Subcutaneous abdominal adipose tissue (tissue), 5 donors: ENCODE measurements around the gene SLC6A19.

Experiments
- H3K27ac ChIP-seq: one replicate; pipeline ENCODE4 v1.7.0; 2013; ENCODE audit warnings: low read depth, mild to moderate bottlenecking, inconsistent platforms, low read length, moderate library complexity
- H3K27me3 ChIP-seq, 5 donors: one replicate each; pipeline ENCODE4 v1.7.0; 2013; ENCODE audit warnings: low read length in 5 of 5, inconsistent platforms in 1 of 5; ENCODE audit not compliant: control insufficient read depth in 5 of 5, insufficient read depth in 4 of 5
- H3K36me3 ChIP-seq, 5 donors: one replicate each; pipeline ENCODE4 v1.7.0; 2013; ENCODE audit warnings: low read length in 5 of 5; ENCODE audit not compliant: control insufficient read depth in 5 of 5, insufficient read depth in 5 of 5
- H3K4me1 ChIP-seq, 5 donors: one replicate each; pipeline ENCODE4 v1.7.0; 2013; ENCODE audit warnings: low read length in 5 of 5, mild to moderate bottlenecking in 3 of 5, moderate library complexity in 1 of 5; ENCODE audit not compliant: control insufficient read depth in 5 of 5, insufficient read depth in 5 of 5
- H3K4me3 ChIP-seq, 5 donors: one replicate each; pipeline ENCODE4 v1.7.0; 2013; ENCODE audit warnings: low read length in 5 of 5, low read depth in 1 of 5
- H3K9ac ChIP-seq, 5 donors: one replicate each; pipeline ENCODE4 v1.7.0; 2013; ENCODE audit warnings: low read length in 5 of 5, mild to moderate bottlenecking in 4 of 5, moderate library complexity in 3 of 5
- H3K9me3 ChIP-seq, 5 donors: one replicate each; pipeline ENCODE4 v1.7.0; 2013; ENCODE audit warnings: low read length in 5 of 5; ENCODE audit not compliant: control insufficient read depth in 5 of 5
- donor health status: healthy.
- donor health status: healthy.
- donor health status: healthy.
- donor health status: healthy.
- donor health status: healthy.

SLC6A19 gene

DNA sequence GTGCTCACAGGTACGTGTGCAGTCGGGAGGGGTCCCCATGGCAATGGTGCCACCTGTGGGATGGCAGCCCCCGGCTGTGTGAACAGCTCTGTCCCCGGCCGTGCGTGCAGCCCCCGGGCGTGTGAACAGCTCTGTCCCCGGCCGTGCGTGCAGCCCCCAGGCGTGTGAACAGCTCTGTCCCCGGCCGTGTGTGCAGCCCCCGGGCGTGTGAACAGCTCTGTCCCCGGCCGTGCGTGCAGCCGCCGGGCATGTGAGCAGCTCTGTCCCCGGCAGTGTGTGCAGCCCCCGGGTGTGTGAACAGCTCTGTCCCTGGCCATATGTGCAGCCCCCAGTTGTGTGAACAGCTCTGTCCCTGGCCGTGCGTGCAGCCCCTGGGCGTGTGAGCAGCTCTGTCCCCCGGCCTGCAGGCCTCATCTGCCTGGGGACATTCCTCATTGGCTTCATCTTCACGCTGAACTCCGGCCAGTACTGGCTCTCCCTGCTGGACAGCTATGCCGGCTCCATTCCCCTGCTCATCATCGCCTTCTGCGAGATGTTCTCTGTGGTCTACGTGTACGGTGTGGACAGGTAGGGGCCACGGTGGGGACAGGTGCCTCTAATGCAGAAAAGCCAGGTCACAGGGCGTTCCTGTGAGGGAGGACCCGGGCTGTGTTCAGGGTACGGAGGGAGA lies 17.8 kb downstream of the SLC6A19 start:
- H3K9me3 ChIP-seq, result peaks cover 0 to 15% (median 11%) of the 10 kb centered on the region in 5 donors
- H3K27me3 ChIP-seq, result peaks cover 0 to 16% (median 5%) of the 10 kb centered on the region in 5 donors
- H3K4me3 ChIP-seq, result no peak overlapping the region
- H3K9ac ChIP-seq, result no peak overlapping the region
- H3K36me3 ChIP-seq, result no peaks in the 10 kb centered on the region
- H3K27ac ChIP-seq, result no peak overlapping the region
- H3K4me1 ChIP-seq, result peaks cover 0 to 3% (median 0%) of the 10 kb centered on the region in 5 donors

- no peaks in the 10 kb centered on the region for H3K36me3 ChIP-seq
- peaks cover 0 to 15% (median 11%) of the 10 kb centered on the region in 5 donors for H3K9me3 ChIP-seq
- H3K4me3 ChIP-seq, result no peak overlapping the region
- H3K9ac ChIP-seq, result no peak overlapping the region
- H3K27me3 ChIP-seq, result peaks cover 0 to 14% (median 10%) of the 10 kb centered on the region in 5 donors
- peaks cover 0 to 3% (median 0%) of the 10 kb centered on the region in 5 donors for H3K4me1 ChIP-seq
- no peak overlapping the region for H3K27ac ChIP-seq
Observed at GRCh38 chr5:1219768-1220100, 18.3 kb downstream of the SLC6A19 start.

DNA sequence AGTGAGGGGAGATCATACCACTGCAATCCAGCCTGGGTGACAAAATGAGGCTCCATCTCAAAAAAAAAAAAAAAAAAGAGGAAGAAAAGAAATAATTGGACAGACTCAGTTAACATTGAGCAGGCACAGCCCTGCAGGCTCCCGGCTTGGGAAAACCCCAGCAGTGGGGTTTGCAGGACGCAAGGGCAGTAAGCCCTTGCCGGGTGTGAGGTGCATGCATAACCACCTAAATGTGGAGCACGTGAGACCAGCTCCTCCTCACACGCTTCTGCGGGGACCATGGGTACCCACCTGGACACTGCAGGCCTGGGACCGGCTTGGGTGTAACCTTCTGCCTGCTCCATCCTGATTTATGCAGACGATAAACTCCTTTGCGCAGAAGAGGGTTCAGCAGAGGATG lies 19.0 kb downstream of the SLC6A19 start:
- no peak overlapping the region for H3K9ac ChIP-seq
- no peak overlapping the region for H3K4me3 ChIP-seq
- peaks cover 0 to 13% (median 10%) of the 10 kb centered on the region in 5 donors for H3K27me3 ChIP-seq
- H3K36me3 ChIP-seq, result no peaks in the 10 kb centered on the region
- H3K4me1 ChIP-seq, result peaks cover 0 to 3% (median 0%) of the 10 kb centered on the region in 5 donors
- H3K27ac ChIP-seq, result no peak overlapping the region
- peaks cover 0 to 13% (median 9%) of the 10 kb centered on the region in 5 donors for H3K9me3 ChIP-seq

DNA sequence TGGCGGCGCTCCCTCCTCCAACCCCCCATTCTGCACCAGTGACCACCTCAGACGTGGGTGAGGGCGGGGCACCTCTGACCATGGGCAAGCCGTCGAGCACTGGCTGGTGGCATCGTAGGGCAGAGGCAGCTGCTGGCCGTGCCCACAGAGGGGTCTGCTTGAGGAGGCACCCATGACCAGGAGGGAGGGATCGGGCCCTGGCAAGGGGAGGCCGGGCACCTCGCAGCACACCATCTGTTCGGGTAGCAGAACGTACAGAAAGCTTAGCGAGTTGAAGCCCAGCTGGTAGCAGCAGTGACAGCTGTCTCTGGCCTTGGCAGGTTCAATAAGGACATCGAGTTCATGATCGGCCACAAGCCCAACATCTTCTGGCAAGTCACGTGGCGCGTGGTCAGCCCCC lies 19.4 kb downstream of the SLC6A19 start:
- no peak overlapping the region for H3K4me3 ChIP-seq
- no peak overlapping the region for H3K27ac ChIP-seq
- no peak overlapping the region for H3K9ac ChIP-seq
- peaks cover 0 to 3% (median 0%) of the 10 kb centered on the region in 5 donors for H3K4me1 ChIP-seq
- H3K9me3 ChIP-seq, result peaks cover 0 to 8% (median 4%) of the 10 kb centered on the region in 5 donors
- no peaks in the 10 kb centered on the region for H3K36me3 ChIP-seq
- peaks cover 3 to 13% (median 10%) of the 10 kb centered on the region in 5 donors for H3K27me3 ChIP-seq

GRCh38 chr5:1221721-1222120 lies 20.3 kb downstream of the SLC6A19 start:
- peaks cover 3 to 14% (median 13%) of the 10 kb centered on the region in 5 donors for H3K27me3 ChIP-seq
- H3K9me3 ChIP-seq, result peaks cover 0 to 4% (median 0%) of the 10 kb centered on the region in 5 donors
- no peak overlapping the region for H3K4me3 ChIP-seq
- H3K4me1 ChIP-seq, result peaks cover 0 to 3% (median 0%) of the 10 kb centered on the region in 5 donors
- H3K27ac ChIP-seq, result no peak overlapping the region
- H3K36me3 ChIP-seq, result no peaks in the 10 kb centered on the region
- H3K9ac ChIP-seq, result no peak overlapping the region

- Histone ChIP-seq H3K27ac (no peak overlapping the region), H3K9me3 (peaks cover 0 to 4% (median 0%) of the 10 kb centered on the region in 5 donors), H3K27me3 (peaks cover 3 to 14% (median 13%) of the 10 kb centered on the region in 5 donors), H3K4me3 (no peak overlapping the region), H3K36me3 (no peaks in the 10 kb centered on the region), H3K9ac (no peak overlapping the region), H3K4me1 (peaks cover 0 to 3% (median 0%) of the 10 kb centered on the region in 5 donors)
Observed at GRCh38 chr5:1222147-1222546, 20.8 kb downstream of the SLC6A19 start.

GRCh38 chr5:1222621-1223277 lies 21.4 kb downstream of the SLC6A19 start:
- Histone ChIP-seq H3K27me3 (peaks cover 3 to 15% (median 13%) of the 10 kb centered on the region in 5 donors), H3K27ac (no peak overlapping the region), H3K9me3 (peaks cover 0 to 4% (median 0%) of the 10 kb centered on the region in 5 donors)

DNA sequence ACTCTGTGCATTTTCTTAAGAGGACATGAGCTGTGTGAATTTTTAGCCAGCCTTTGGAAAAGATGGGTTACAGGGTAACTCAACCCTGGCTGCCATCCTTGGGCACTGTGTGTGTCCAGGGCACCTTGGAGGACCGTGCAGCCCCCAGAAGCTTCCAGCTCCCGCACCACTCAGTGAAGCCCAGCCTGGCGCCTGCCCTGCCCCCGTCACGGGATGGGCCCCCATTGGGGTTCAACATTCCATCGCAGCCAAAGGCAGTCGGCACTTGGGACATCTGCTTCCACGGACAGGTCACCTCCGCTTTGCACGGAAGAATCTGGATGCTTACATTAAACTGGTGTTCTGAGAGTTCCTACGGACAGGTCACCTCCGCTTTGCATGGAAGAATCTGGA lies 21.9 kb downstream of the SLC6A19 start:
- Histone ChIP-seq H3K4me3 (no peak overlapping the region), H3K4me1 (peaks cover 0 to 3% (median 0%) of the 10 kb centered on the region in 5 donors), H3K36me3 (no peaks in the 10 kb centered on the region), H3K9me3 (peaks cover 0 to 4% (median 0%) of the 10 kb centered on the region in 5 donors), H3K27ac (no peak overlapping the region), H3K9ac (no peak overlapping the region), H3K27me3 (peaks cover 3 to 16% (median 15%) of the 10 kb centered on the region in 5 donors)

More at GRCh38 chr5:1222621-1223277, 21.4 kb downstream of the SLC6A19 start:
- no peak overlapping the region for H3K9ac ChIP-seq
- no peaks in the 10 kb centered on the region for H3K36me3 ChIP-seq
- no peak overlapping the region for H3K4me3 ChIP-seq
- H3K4me1 ChIP-seq, result peaks cover 0 to 3% (median 0%) of the 10 kb centered on the region in 5 donors

GRCh38 chr5:1224631-1225030 lies 23.2 kb downstream of the SLC6A19 start:
- Histone ChIP-seq H3K4me3 (no peak overlapping the region), H3K36me3 (no peaks in the 10 kb centered on the region), H3K9ac (no peak overlapping the region), H3K27me3 (peaks cover 10 to 19% (median 15%) of the 10 kb centered on the region in 5 donors), H3K9me3 (peaks cover 0 to 4% (median 0%) of the 10 kb centered on the region in 5 donors), H3K4me1 (peaks cover 0 to 3% (median 0%) of the 10 kb centered on the region in 5 donors), H3K27ac (no peak overlapping the region)

DNA sequence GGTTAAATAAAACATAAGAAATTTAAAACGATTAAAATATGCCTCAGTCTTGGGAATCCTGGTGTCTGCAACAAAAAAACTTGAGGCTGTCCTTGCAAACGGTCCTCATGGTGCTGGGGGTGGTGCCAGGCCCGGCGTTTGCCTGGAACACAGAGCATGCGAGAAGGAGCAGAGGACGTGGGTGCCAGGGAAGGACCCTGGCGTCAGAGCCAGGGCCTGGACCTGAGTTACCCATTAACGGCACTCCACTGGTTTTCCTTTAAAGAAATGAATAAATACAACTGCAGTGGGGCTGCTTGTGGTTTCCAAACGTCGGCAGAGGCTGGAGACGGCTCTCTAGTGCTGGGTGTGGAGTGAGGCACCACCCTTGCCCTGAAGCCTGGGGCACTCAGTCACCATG lies 23.7 kb downstream of the SLC6A19 start, which contains the start of gene SLC6A18:
TSS of gene SLC6A18 (plus strand) at position 301 of the 400 bp plus-strand sequence. CDS start at position 398, 97 bp downstream.
- peaks cover 0 to 3% (median 0%) of the 10 kb centered on the region in 5 donors for H3K4me1 ChIP-seq
- H3K27ac ChIP-seq, result no peak within 1 kb of the TSS
- no peak within 1 kb of the TSS for H3K9ac ChIP-seq
- H3K4me3 ChIP-seq, result no peak within 1 kb of the TSS
- peaks cover 0 to 4% (median 0%) of the 10 kb centered on the region in 5 donors for H3K9me3 ChIP-seq
- H3K27me3 ChIP-seq, result peaks cover 13 to 24% (median 20%) of the 10 kb centered on the region in 5 donors
- no peaks in the 10 kb centered on the region for H3K36me3 ChIP-seq
